HG02943 (cell line): ENCODE measurements around the gene TAF5L.
A peak's percentile ranks its signal among the peaks of the same experiment; 100 is the strongest.
"Not testable (repeated sequence)": the region's sequence is repeated elsewhere in the genome, so short reads cannot be mapped to it uniquely, and the experiment has no call there.

ENCODE experiments used
- ATAC-seq: cut with Tn5 transposase; IDR thresholded peaks from one replicate; pipeline ENCODE4 v1.9.1; 2021; ENCODE audit warnings: mild to moderate bottlenecking, low read depth, moderate library complexity; ENCODE audit not compliant: unreplicated experiment

The TAF5L gene

GRCh38 chr1:229574679-229575442, 51.1 kb downstream of the TAF5L start:
- ATAC-seq: no peak

GRCh38 chr1:229572286-229572685, 53.6 kb downstream of the TAF5L start:
- no peak for ATAC-seq

- no peak for ATAC-seq
These were observed 54.9 kb downstream of the TAF5L start for GRCh38 chr1:229570891-229571516.

DNA sequence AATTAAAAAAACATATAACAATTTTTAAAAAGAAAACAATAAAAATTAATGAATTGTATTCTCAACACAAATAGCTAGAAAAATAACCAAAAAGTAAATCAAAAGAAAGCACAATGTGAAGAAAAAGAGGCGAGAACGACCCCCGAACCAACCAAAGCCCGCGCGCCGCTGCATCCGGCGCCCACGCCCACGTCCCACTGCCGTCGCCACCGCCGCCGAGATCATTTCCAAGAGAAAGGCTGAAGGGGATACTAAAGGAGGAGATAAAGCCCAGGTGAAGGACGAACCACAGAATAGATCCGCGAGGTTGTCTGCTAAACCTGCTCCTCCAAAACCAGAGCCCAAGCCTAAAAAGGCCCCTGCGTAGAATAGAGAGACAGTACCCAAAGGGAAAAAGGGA, 55.6 kb downstream of the TAF5L start:
- ATAC-seq: no peak

GRCh38 chr1:229567109-229567868, 58.6 kb downstream of the TAF5L start:
- ATAC-seq: no peak

DNA sequence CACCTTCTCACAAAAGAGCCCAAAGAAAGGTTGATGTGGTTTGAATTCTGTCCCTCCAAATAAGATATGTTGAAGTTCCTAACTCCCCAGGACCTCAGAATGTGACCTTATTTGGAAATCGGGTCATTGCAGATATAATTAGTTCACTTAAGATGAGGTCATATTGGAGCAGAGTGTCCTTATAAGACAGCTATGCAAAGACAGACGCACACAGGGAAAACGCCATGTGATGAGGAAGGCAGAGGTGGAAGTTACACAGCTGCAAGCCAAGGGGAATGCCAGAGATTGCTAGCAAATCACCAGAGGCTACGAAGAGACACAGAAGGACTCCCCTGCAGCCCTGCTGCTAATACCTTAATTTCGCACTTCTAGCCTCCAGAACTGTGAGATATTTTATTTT, 62.2 kb downstream of the TAF5L start:
- ATAC-seq: no peak

GRCh38 chr1:229563241-229563640, 62.7 kb downstream of the TAF5L start:
- ATAC-seq: no peak

DNA sequence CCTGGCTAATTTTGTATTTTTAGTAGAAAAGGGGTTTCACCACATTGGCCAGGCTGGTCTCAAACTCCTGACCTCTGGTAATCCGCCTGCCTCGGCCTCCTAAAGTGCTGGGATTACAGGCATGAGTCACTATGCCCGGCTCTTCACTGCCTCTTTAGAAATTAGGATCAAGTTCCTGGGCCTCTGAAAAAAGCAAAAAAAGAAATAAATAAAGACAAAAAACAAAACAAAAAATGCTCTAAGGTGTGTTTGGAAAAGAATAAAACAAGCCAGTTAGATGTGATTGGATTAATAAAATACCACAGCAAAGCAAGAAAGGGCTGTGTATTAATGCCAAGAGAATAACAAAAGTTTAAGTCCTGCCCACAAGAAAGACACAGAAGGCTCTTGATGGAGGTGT, 63.2 kb downstream of the TAF5L start:
- ATAC-seq: no peak

DNA sequence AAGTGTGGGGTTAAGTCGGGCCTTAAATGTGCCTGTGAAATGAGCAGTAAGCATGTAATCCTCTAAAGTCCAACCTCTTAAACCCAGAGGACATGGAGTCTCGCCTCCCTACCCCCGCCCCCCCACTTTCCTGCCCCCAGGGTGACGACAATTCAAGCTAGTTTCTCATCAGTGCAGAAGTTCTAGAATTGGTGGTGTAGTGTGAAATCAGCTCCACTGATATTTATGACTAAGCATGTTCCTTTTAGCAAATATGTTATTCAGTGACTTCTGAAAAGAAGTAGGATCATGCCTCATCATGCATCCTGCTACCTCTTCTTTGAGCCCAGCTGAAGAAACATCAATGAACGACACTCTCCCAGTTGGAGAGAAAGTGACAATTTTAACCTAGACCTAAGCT, 64.8 kb downstream of the TAF5L start:
- no peak for ATAC-seq

- not testable (repeated sequence) for ATAC-seq
These were observed 65.8 kb downstream of the TAF5L start for GRCh38 chr1:229560124-229560523.

GRCh38 chr1:229559336-229559801, 66.6 kb downstream of the TAF5L start:
- ATAC-seq: not testable (repeated sequence)

GRCh38 chr1:229558460-229559335, 67.2 kb downstream of the TAF5L start, which contains the start of gene ABCB10:
ABCB10 (minus strand) TSS chr1:229558707; CDS start chr1:229558652, 55 bp downstream.
- ATAC-seq: peak; percentile 73

- ATAC-seq: peak; percentile 31
These were observed 68.0 kb downstream of the TAF5L start for GRCh38 chr1:229557913-229558414.

DNA sequence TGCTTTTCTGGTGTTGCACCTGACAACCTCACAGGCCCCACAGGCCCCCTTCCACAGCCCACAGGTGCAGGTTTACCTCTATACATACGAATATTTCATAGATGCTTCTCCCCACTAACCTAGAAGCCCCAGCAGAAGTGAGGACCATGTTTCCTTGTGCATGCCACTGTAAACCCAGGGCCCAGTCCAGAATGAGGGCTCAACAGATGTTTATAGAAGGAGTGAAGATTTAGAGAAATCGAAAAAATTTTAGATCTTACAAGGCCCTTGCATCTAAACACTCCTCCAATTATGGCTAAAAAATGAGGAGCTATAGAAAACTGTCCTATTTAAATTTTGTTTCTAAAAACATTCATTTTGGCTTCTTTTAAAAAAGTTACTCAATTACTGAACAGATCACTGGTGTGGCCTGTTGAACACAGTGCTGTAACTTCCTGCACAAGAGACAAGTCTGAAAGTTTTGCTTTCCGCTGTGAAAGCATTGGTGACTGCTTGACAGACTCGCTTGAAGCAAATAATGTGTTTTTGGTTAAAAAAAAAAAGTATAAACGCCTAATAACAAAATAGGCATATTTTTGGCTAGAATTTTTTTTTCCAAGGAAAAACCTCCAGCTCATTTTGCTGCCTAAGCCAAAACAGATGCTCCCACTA, 68.6 kb downstream of the TAF5L start:
- no peak for ATAC-seq

- no peak for ATAC-seq
These were observed 70.9 kb downstream of the TAF5L start for GRCh38 chr1:229554886-229555621.

GRCh38 chr1:229553621-229554130, 72.2 kb downstream of the TAF5L start:
- no peak for ATAC-seq

- ATAC-seq: no peak
These were observed 73.2 kb downstream of the TAF5L start for GRCh38 chr1:229552732-229553131.

DNA sequence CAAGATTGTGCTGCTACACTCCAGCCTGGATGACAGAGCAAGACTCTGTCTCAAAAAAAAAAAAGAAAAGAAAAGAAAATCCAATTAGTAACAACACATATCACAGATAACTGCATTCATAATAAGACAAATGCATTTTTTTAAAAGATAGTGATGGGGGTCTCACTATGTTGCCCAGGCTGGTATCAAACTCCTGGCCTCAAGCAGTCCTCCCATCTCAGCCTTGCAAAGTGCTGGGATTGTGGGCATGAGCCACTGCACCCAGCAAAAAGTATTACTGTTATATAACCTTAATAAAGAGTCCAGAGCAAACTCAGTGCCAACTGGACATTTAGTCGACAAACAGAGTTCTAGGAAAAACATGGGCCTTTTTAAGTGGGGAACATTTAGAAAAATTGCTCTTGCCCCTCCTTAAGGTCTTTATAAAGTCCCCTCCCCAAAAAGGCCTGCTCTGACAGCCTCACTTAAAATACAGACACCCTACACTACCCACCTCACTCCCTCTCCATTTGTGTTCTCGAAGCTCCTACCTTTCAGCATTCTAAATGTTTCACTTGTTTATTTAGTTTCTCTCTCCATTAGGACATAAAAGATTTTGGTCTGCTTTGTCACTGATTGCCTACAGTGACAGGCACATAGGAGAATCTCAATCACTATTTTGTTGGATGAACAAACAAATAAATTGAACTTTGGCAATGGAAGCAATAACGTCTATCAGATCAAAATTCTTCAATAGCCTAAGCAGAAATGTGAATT, 74.9 kb downstream of the TAF5L start:
- ATAC-seq: no peak
